CD14-positive monocyte (primary cell): ENCODE data around the gene DUSP9. TPM values are rescaled to one million over a fixed set of nuclear protein-coding genes. Genes with fewer than 3 reads are reported as not detected.
A peak's percentile ranks its signal among the peaks of the same experiment; 100 is the strongest.

Experiments
- DNase-seq, 3 donors: peaks; one replicate each; pipeline ENCODE4 v3.0.0-alpha.2; 2011 to 2022
- H2AFZ ChIP-seq: 2 replicates; pipeline ENCODE4 v1.6.0; 2012; ENCODE audit warnings: mild to moderate bottlenecking, low read depth, low read length, inconsistent platforms; ENCODE audit not compliant: insufficient read depth, poor library complexity, severe bottlenecking
- H3K27ac ChIP-seq, 2 donors: 1 replicate in 1 of 2; 2 replicates in 1 of 2; pipeline ENCODE4 v1.5.1; 2012 to 2013; ENCODE audit warnings: low read length in 2 of 2, control low read depth in 1 of 2, inconsistent platforms in 1 of 2, low read depth in 1 of 2, mild to moderate bottlenecking in 1 of 2
- H3K27me3 ChIP-seq, 2 donors: one replicate each; pipeline versions ENCODE4 v1.6.0 to v1.6.1; 2011 to 2013; ENCODE audit warnings: low read length in 2 of 2; ENCODE audit not compliant: control insufficient read depth in 2 of 2, insufficient read depth in 2 of 2
- H3K36me3 ChIP-seq, 2 donors: replicated peaks in 1 of 2; 1 replicate in 1 of 2; 2 replicates in 1 of 2; pipeline versions ENCODE4 v1.5.1 to v1.6.1; 2012 to 2013; ENCODE audit warnings: low read length in 2 of 2, control low read depth in 1 of 2, inconsistent platforms in 1 of 2, mild to moderate bottlenecking in 1 of 2; ENCODE audit not compliant: insufficient read depth in 2 of 2, control insufficient read depth in 1 of 2
- H3K4me1 ChIP-seq, 2 donors: 1 replicate in 1 of 2; 2 replicates in 1 of 2; pipeline versions ENCODE4 v1.5.1 to v1.6.1; 2012 to 2013; ENCODE audit warnings: low read length in 2 of 2, control low read depth in 1 of 2, inconsistent platforms in 1 of 2, mild to moderate bottlenecking in 1 of 2, moderate library complexity in 1 of 2; ENCODE audit not compliant: insufficient read depth in 2 of 2, control insufficient read depth in 1 of 2
- H3K4me2 ChIP-seq: replicated peaks from 2 replicates; pipeline ENCODE3; 2012; ENCODE audit warnings: low read length, moderate library complexity, mild to moderate bottlenecking; ENCODE audit not compliant: poor library complexity, severe bottlenecking; ENCODE audit errors: extremely low read depth
- H3K4me3 ChIP-seq, 3 experiments: fragments of 200-600 bp in 1 of 3; sonication (generic) in 1 of 3; replicated peaks in 1 of 3; 1 replicate in 2 of 3; 2 replicates in 1 of 3; pipeline ENCODE4 v1.5.1; 2011 to 2013; ENCODE audit warnings: low read length in 3 of 3, mild to moderate bottlenecking in 3 of 3, control low read depth in 2 of 3, low read depth in 2 of 3, inconsistent platforms in 1 of 3, moderate library complexity in 1 of 3
- H3K79me2 ChIP-seq: 2 replicates; pipeline ENCODE4 v1.6.0; 2012; ENCODE audit warnings: mild to moderate bottlenecking, control low read depth, inconsistent platforms, low read length, moderate library complexity; ENCODE audit not compliant: insufficient read depth
- H3K9ac ChIP-seq: 2 replicates; pipeline ENCODE4 v1.6.0; 2017; ENCODE audit warnings: low read length, mild to moderate bottlenecking; ENCODE audit not compliant: insufficient read depth, poor library complexity, severe bottlenecking
- H3K9me3 ChIP-seq, 2 donors: replicated peaks in 1 of 2; 1 replicate in 1 of 2; 2 replicates in 1 of 2; pipeline versions ENCODE4 v1.5.1 to v1.6.1; 2012 to 2013; ENCODE audit warnings: low read length in 2 of 2, control low read depth in 1 of 2; ENCODE audit not compliant: control insufficient read depth in 1 of 2, insufficient read depth in 1 of 2
- H4K20me1 ChIP-seq: 2 replicates; pipeline ENCODE4 v1.6.0; 2012; ENCODE audit warnings: mild to moderate bottlenecking, low read length, control low read depth, moderate library complexity; ENCODE audit not compliant: insufficient read depth
- H3K27ac Mint-ChIP-seq, 7 donors: one replicate each; pipeline ENCODE4 v1.8.0; 2020; ENCODE audit warnings: mild to moderate bottlenecking in 7 of 7, mixed read lengths in 7 of 7, moderate library complexity in 6 of 7, inconsistent platforms in 2 of 7
- H3K27me3 Mint-ChIP-seq, 3 donors: one replicate each; pipeline ENCODE4 v1.8.0; 2021 to 2022; ENCODE audit warnings: low read depth in 3 of 3, mild to moderate bottlenecking in 3 of 3, mixed read lengths in 3 of 3, moderate library complexity in 3 of 3, inconsistent platforms in 1 of 3
- H3K36me3 Mint-ChIP-seq, 2 donors: one replicate each; pipeline ENCODE4 v1.8.0; 2020; ENCODE audit warnings: mixed read lengths in 2 of 2, inconsistent platforms in 1 of 2, mild to moderate bottlenecking in 1 of 2
- H3K4me1 Mint-ChIP-seq: one replicate; pipeline ENCODE4 v1.8.0; 2020; ENCODE audit warnings: mild to moderate bottlenecking, mixed read lengths
- H3K4me3 Mint-ChIP-seq, 2 donors: one replicate each; pipeline ENCODE4 v1.8.0; 2020; ENCODE audit warnings: mild to moderate bottlenecking in 2 of 2, mixed read lengths in 2 of 2, moderate library complexity in 1 of 2
- H3K9me3 Mint-ChIP-seq, 7 donors: one replicate each; pipeline ENCODE4 v1.8.0; 2020 to 2022; ENCODE audit warnings: mixed read lengths in 7 of 7, mild to moderate bottlenecking in 6 of 7, moderate library complexity in 6 of 7, inconsistent platforms in 2 of 7
- WGBS: methylation state at CpG from one replicate; pipeline ENCODE4 v1.1.5; 2013; ENCODE audit warnings: missing lambda C conversion rate; ENCODE audit not compliant: insufficient coverage; 5-methylcytosine and 5-hydroxymethylcytosine counted together
- intact Hi-C, 2 donors: fragments of 100-400 bp; cut with micrococcal nuclease; formaldehyde crosslinking; loops; one replicate each; pipeline versions ENCODE4 v1.15.0 to v1.15.1; 2023
- polyA plus RNA-seq, 3 donors: library from polyadenylated mRNA; depleted of rRNA in 1 of 3; unstranded in 2 of 3; stranded (reverse) in 1 of 3; fragments of 300-500 nt in 2 of 3; fragments of >200 nt in 1 of 3; fragmentation: Illumina TruSeq in 2 of 3; gene quantifications; 1 replicate in 2 of 3; 2 replicates in 1 of 3; pipeline ENCODE4 v1.2.3, GENCODE V29; 2012 to 2021
- TF ChIP-seq, protein P1 (sequence below): fragments of 200-600 bp; IDR thresholded peaks from one replicate; pipeline ENCODE4 v1.8.0; 2022; ENCODE audit warnings: antibody characterized with exemption, mild to moderate bottlenecking

Gene DUSP9
- polyA plus RNA-seq, 3 donors = not detected

DNA sequence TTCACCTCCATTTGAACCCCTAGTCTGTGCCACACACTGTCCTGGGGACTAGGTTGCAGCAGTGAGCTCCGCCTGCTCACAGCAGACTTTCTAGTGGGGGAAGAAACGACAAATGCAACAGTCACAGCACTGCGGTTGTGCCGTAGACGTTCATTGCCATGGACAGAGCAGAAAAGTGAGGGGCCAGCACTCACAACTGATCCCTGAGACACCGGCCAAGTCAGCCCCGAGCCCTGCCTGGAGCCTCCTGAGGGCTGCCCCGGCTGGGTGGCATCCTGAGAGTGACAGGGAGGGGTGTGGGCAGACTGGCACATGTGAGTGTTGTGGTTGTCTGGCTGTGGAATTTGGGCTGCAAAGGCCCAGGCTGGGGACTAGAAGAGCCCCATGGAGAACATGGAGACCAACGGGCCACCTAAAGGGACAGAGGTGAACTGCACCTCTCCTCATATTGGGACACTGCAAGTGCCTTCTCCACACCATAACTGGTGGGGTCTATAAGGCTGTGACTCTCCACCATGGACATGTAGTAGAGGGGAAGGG lies 4.6 kb downstream of the DUSP9 start:
- Mint-ChIP-seq H3K27ac (peak overlapping the region in 1 of 7 donors; percentile 15), H3K36me3 (no peaks in the 10 kb centered on the region), H3K4me1 (no peaks in the 10 kb centered on the region), H3K9me3 (peaks cover 0 to 23% (median 7%) of the 10 kb centered on the region in 7 donors), H3K4me3 (no peak overlapping the region), H3K27me3 (peaks cover 15 to 29% (median 25%) of the 10 kb centered on the region in 3 donors)
- Histone ChIP-seq H3K4me2 (no peak overlapping the region), H3K27ac (no peak overlapping the region), H4K20me1 (no peaks in the 10 kb centered on the region), H3K36me3 (no peaks in the 10 kb centered on the region), H3K4me3 (no peak overlapping the region), H3K9me3 (peaks cover 0 to 10% of the 10 kb centered on the region in 2 donors), H2AFZ (no peak overlapping the region), H3K4me1 (peaks cover 0 to 2% of the 10 kb centered on the region in 2 donors), H3K9ac (no peak overlapping the region), H3K27me3 (peaks cover 2 to 21% of the 10 kb centered on the region in 2 donors), H3K79me2 (no peaks in the 10 kb centered on the region)
- WGBS = 80% methylated on average over 2 of the region's 9 CpGs
- TF ChIP-seq, protein P1, sequence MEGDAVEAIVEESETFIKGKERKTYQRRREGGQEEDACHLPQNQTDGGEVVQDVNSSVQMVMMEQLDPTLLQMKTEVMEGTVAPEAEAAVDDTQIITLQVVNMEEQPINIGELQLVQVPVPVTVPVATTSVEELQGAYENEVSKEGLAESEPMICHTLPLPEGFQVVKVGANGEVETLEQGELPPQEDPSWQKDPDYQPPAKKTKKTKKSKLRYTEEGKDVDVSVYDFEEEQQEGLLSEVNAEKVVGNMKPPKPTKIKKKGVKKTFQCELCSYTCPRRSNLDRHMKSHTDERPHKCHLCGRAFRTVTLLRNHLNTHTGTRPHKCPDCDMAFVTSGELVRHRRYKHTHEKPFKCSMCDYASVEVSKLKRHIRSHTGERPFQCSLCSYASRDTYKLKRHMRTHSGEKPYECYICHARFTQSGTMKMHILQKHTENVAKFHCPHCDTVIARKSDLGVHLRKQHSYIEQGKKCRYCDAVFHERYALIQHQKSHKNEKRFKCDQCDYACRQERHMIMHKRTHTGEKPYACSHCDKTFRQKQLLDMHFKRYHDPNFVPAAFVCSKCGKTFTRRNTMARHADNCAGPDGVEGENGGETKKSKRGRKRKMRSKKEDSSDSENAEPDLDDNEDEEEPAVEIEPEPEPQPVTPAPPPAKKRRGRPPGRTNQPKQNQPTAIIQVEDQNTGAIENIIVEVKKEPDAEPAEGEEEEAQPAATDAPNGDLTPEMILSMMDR = peak; percentile 16
- intact Hi-C loops = no loop called here
- DNase-seq = no peak

DNA sequence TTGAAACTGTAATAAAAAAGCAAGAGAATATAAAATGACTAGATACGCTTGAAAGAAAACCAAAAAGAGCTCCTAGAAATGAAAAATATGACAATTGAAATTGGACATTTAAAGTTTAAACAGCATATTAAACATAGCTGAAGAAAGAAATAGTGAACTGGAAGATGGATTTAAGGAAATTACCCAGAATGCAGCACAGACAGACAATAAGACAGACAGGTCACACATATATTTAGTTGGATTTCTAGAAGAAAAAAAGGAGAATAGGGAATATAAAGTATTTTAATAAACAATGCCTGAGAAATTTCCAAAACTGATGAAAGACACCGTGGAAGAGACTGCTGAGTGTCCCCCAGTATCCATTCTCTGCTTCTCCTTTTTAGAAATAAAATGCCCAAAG lies 6.6 kb downstream of the DUSP9 start:
- DNase-seq = no peak
- H3K36me3 Mint-ChIP-seq = no peaks in the 10 kb centered on the region
- Histone ChIP-seq H3K4me1 (no peaks in the 10 kb centered on the region), H3K4me2 (no peak overlapping the region), H3K9me3 (peaks cover 0 to 10% of the 10 kb centered on the region in 2 donors), H4K20me1 (no peaks in the 10 kb centered on the region), H3K27me3 (peaks cover under 1 to 9% of the 10 kb centered on the region in 2 donors), H2AFZ (no peak overlapping the region), H3K79me2 (no peaks in the 10 kb centered on the region), H3K4me3 (no peak overlapping the region), H3K36me3 (no peaks in the 10 kb centered on the region), H3K27ac (no peak overlapping the region), H3K9ac (no peak overlapping the region)
- H3K27me3 Mint-ChIP-seq = peaks cover 9 to 18% (median 17%) of the 10 kb centered on the region in 3 donors
- TF ChIP-seq, protein P1 = no peak
- H3K27ac Mint-ChIP-seq = no peak overlapping the region
- H3K4me3 Mint-ChIP-seq = no peak overlapping the region
- no peaks in the 10 kb centered on the region for H3K4me1 Mint-ChIP-seq
- intact Hi-C loops = no loop called here
- no CpG with 5 or more reads among the region's 2 CpGs for WGBS
- H3K9me3 Mint-ChIP-seq = peaks cover 0 to 24% (median 10%) of the 10 kb centered on the region in 7 donors
